Measurements from ENCODE around the gene SLC45A3. TPM values are rescaled to one million over a fixed set of nuclear protein-coding genes. Genes with fewer than 3 reads are reported as not detected.

Gene SLC45A3
- total and polyA plus RNA-seq, 2 of the 8 experiments (the other 6 are each of a cell fraction or from before 2014, with no cell fraction given) = 13.0 to 14.3 TPM

- TF ChIP-seq HDAC2 (IDR thresholded peaks at IDR 0.05; ENCODE audit: borderline replicate concordance in 1 of 2, low read depth in 2 of 2, low read length in 2 of 2) (0 out of 4 replicates have a peak, but pooled peaks of 1 of the 2 experiments have one; percentile 36), KDM5A (IDR thresholded peaks at IDR 0.05; ENCODE audit: low read length) (peak; percentile 23; the same call in 1 of the 2 replicates), ASH2L (IDR thresholded peaks at IDR 0.05; ENCODE audit: low read length) (peak; percentile 75), POLR2A (IDR thresholded peaks at IDR 0.05; ENCODE audit: control extremely low read depth in 1 of 2, low read depth in 2 of 2, low read length in 2 of 2) (peak; percentile 83 to 95), EGR1 (IDR thresholded peaks at IDR 0.05; ENCODE audit: borderline replicate concordance, low read depth, low read length) (peak; percentile 65), TCF12 (IDR thresholded peaks at IDR 0.05; ENCODE audit: low read depth, low read length) (no peak), KDM1A (IDR thresholded peaks at IDR 0.05; ENCODE audit: borderline replicate concordance, low read length) (no peak)
These were observed 48.3 kb downstream of the SLC45A3 start, which contains the start of gene ELK4 (continued) for GRCh38 chr1:205631768-205632668.

Data from H1 (cell line).